SK-N-SH (cell line): ENCODE results near the gene PCBD2. TPM values are rescaled to one million over a fixed set of nuclear protein-coding genes. Genes with fewer than 3 reads are reported as not detected.

Experiments used
- CTCF ChIA-PET: fragments of 300-600, 350-600 bp; formaldehyde crosslinking; extraction: SDS; loops from one replicate; lab custom pipeline; 2021; lab: Yijun Ruan, JAX
- POLR2A ChIA-PET: fragments of 350-600 bp; sonication (Branson Sonifier 250); formaldehyde crosslinking; extraction: SDS; loops from one replicate; lab custom pipeline; 2020; ENCODE audit warnings: antibody characterized with exemption, inconsistent platforms; lab: Yijun Ruan, JAX
- DNase-seq: peaks from one replicate; pipeline ENCODE4 v3.0.0; 2012
- H2AFZ ChIP-seq: fragments of 200-600 bp; sonication (generic); 2 replicates; pipeline ENCODE4 v1.8.1; 2016; ENCODE audit warnings: antibody characterized with exemption, mild to moderate bottlenecking, low read depth
- H3F3A ChIP-seq: fragments of 200-600 bp; sonication (generic); replicated peaks from 2 replicates; pipeline ENCODE3; 2016; ENCODE audit warnings: antibody characterized with exemption, mild to moderate bottlenecking; ENCODE audit not compliant: insufficient read depth
- H3K27ac ChIP-seq, 2 experiments: fragments of 200-500 bp in 1 of 2; fragments of 200-600 bp in 1 of 2; sonication (Bioruptor generic) in 1 of 2; sonication (generic), shearing (Covaris generic) in 1 of 2; 2 replicates each; pipeline versions ENCODE4 v1.5.1 to v1.6.1; 2014 to 2016; ENCODE audit warnings: low read depth in 2 of 2, inconsistent platforms in 1 of 2, low read length in 1 of 2, mild to moderate bottlenecking in 1 of 2, mixed read lengths in 1 of 2
- H3K27me3 ChIP-seq: fragments of 200-600 bp; sonication (generic), shearing (Covaris generic); 2 replicates; pipeline ENCODE4 v1.6.1; 2016; ENCODE audit warnings: mixed run types; ENCODE audit not compliant: insufficient read depth
- H3K36me3 ChIP-seq, 2 experiments: fragments of 200-500 bp in 1 of 2; fragments of 200-600 bp in 1 of 2; sonication (Bioruptor generic) in 1 of 2; sonication (generic) in 1 of 2; replicated peaks in 1 of 2; 2 replicates each; pipeline versions ENCODE3 to v1.5.1; 2014 to 2016; ENCODE audit warnings: low read length in 1 of 2, mild to moderate bottlenecking in 1 of 2; ENCODE audit not compliant: insufficient read depth in 2 of 2, control insufficient read depth in 1 of 2
- H3K4me1 ChIP-seq, 2 experiments: fragments of 200-500 bp in 1 of 2; fragments of 200-600 bp in 1 of 2; sonication (Bioruptor generic) in 1 of 2; sonication (generic), shearing (Covaris generic) in 1 of 2; 2 replicates each; pipeline versions ENCODE4 v1.5.1 to v1.6.1; 2014 to 2016; ENCODE audit warnings: low read depth in 1 of 2, low read length in 1 of 2, mixed run types in 1 of 2; ENCODE audit not compliant: insufficient read depth in 2 of 2, control insufficient read depth in 1 of 2
- H3K4me2 ChIP-seq: fragments of 200-600 bp; sonication (generic), shearing (Covaris generic); 2 replicates; pipeline ENCODE4 v1.6.1; 2017; ENCODE audit warnings: mixed run types
- H3K4me3 ChIP-seq, 2 experiments: fragments of 200-500 bp in 1 of 2; fragments of 200-600 bp in 1 of 2; sonication (Bioruptor generic) in 1 of 2; sonication (generic), shearing (Covaris generic) in 1 of 2; 2 replicates each; pipeline versions ENCODE4 v1.5.1 to v1.8.1; 2014 to 2016; ENCODE audit warnings: low read depth in 2 of 2, inconsistent platforms in 1 of 2, low read length in 1 of 2, mild to moderate bottlenecking in 1 of 2, mixed read lengths in 1 of 2, moderate library complexity in 1 of 2
- H3K79me2 ChIP-seq: fragments of 200-600 bp; sonication (generic); 2 replicates; pipeline ENCODE4 v1.8.1; 2017; ENCODE audit warnings: mild to moderate bottlenecking; ENCODE audit not compliant: insufficient read depth
- H3K9ac ChIP-seq: fragments of 200-600 bp; sonication (generic); 2 replicates; pipeline ENCODE4 v1.6.1; 2017; ENCODE audit warnings: mixed run types
- H3K9me2 ChIP-seq: fragments of 200-600 bp; sonication (generic); 2 replicates; pipeline ENCODE4 v1.6.1; 2017; ENCODE audit warnings: mixed run types
- H3K9me3 ChIP-seq: fragments of 200-600 bp; sonication (generic); 2 replicates; pipeline ENCODE4 v1.6.1; 2017; ENCODE audit warnings: mixed run types, mild to moderate bottlenecking, moderate library complexity
- H4K20me1 ChIP-seq: fragments of 200-600 bp; sonication (generic); 2 replicates; pipeline ENCODE4 v1.6.1; 2017; ENCODE audit warnings: mild to moderate bottlenecking, mixed run types; ENCODE audit not compliant: insufficient read depth
- ELF1 ChIP-seq: IDR thresholded peaks from 2 replicates; pipeline ENCODE4 v1.4.0; 2012
- FOSL2 ChIP-seq: IDR thresholded peaks from 2 replicates; pipeline ENCODE4 v1.4.0; 2012; ENCODE audit warnings: low read depth, mild to moderate bottlenecking, moderate library complexity, borderline replicate concordance
- GABPA ChIP-seq: IDR thresholded peaks from 2 replicates; pipeline ENCODE4 v1.4.0; 2012; ENCODE audit warnings: low read depth, mild to moderate bottlenecking
- IRF3 ChIP-seq: fragments of 150-350 bp; IDR thresholded peaks from 2 replicates; pipeline ENCODE4 v1.6.1; 2016; ENCODE audit warnings: mild to moderate bottlenecking, low read depth, low read length
- JUND ChIP-seq: IDR thresholded peaks from 2 replicates; pipeline ENCODE4 v1.4.0; 2012
- NFIC ChIP-seq: IDR thresholded peaks from 2 replicates; pipeline ENCODE4 v1.4.0; 2012; ENCODE audit warnings: borderline replicate concordance
- RAD21 ChIP-seq: IDR thresholded peaks from 2 replicates; pipeline ENCODE4 v1.6.1; 2012; ENCODE audit warnings: mild to moderate bottlenecking, low read length
- RCOR1 ChIP-seq: fragments of 150-350 bp; IDR thresholded peaks from 2 replicates; pipeline ENCODE4 v1.6.1; 2017; ENCODE audit warnings: antibody characterized with exemption, low read length
- RFX5 ChIP-seq: IDR thresholded peaks from 2 replicates; pipeline ENCODE4 v1.6.1; 2012; ENCODE audit warnings: mild to moderate bottlenecking, improper control_type of control experiment, low read length
- RXRA ChIP-seq: IDR thresholded peaks from 2 replicates; pipeline ENCODE4 v1.4.0; 2012; ENCODE audit warnings: low read depth, mild to moderate bottlenecking, borderline replicate concordance
- SIN3A ChIP-seq: IDR thresholded peaks from 2 replicates; pipeline ENCODE4 v1.6.1; 2012; ENCODE audit warnings: low read depth, mild to moderate bottlenecking, low read length, moderate library complexity, borderline replicate concordance
- TCF12 ChIP-seq: IDR thresholded peaks from 2 replicates; pipeline ENCODE4 v1.4.0; 2012
- YY1 ChIP-seq: IDR thresholded peaks from 2 replicates; pipeline ENCODE4 v1.4.0; 2012; ENCODE audit warnings: low read depth, mild to moderate bottlenecking
- polyA plus RNA-seq, 3 experiments: library from polyadenylated mRNA; depleted of rRNA; stranded (reverse); fragments of >200 nt; gene quantifications; 2 replicates each; pipeline ENCODE4 v1.2.3, GENCODE V29; 2012
- TF ChIP-seq, protein P1 (sequence below): fragments of 200-600 bp; sonication (generic); IDR thresholded peaks from 2 replicates; pipeline ENCODE4 v1.6.1; 2017; ENCODE audit warnings: antibody characterized with exemption, mild to moderate bottlenecking, moderate library complexity
- TF ChIP-seq, protein P2 (sequence below): IDR thresholded peaks from 2 replicates; pipeline ENCODE4 v1.4.0; 2012; ENCODE audit warnings: low read depth
- TF ChIP-seq, protein P3 (sequence below): IDR thresholded peaks from 2 replicates; pipeline ENCODE4 v1.4.0; 2012; ENCODE audit warnings: low read depth, borderline replicate concordance
- TF ChIP-seq, protein P4 (sequence below): IDR thresholded peaks from 2 replicates; pipeline ENCODE4 v1.6.1; 2012; ENCODE audit warnings: mild to moderate bottlenecking, low read depth, low read length, moderate library complexity

The PCBD2 gene
- polyA plus RNA-seq, 1 of the 3 experiments (the other 2 are of a cell fraction) = 5.1 TPM

DNA sequence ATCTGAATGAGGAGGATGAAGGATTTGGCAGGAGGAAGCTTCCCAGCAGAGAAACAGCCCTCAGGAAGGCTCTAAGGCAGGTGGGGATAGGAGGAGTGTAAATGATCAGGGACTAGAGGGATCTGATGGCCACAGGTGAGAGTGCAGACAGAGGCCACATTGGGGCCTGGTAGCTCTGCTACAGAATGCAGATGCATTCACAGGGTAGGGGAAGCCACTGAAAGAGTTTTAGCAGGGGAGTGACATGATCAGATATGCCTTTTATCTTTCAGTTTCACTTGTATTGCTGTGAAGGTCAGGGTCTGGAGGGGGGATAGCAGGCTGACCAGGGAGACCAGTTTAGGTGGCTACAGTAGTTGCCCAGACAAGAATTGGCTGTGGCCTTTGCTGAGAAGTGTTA lies 27.8 kb upstream of the PCBD2 start:
- Histone ChIP-seq H3K27me3 (no peaks in the 10 kb centered on the region), H3F3A (peaks cover 14% of the 10 kb centered on the region), H3K9me2 (no peaks in the 10 kb centered on the region), H3K79me2 (peaks cover 58% of the 10 kb centered on the region), H3K4me3 (no peak overlapping the region), H3K9ac (no peak overlapping the region), H3K4me1 (peaks cover 9 to 22% of the 10 kb centered on the region in 2 experiments; a peak in 2 of 4 replicates), H3K9me3 (no peaks in the 10 kb centered on the region), H3K4me2 (no peak overlapping the region), H4K20me1 (no peaks in the 10 kb centered on the region; the same call in 1 of the 2 replicates), H3K36me3 (peaks cover 0 to 4% of the 10 kb centered on the region in 2 experiments), H2AFZ (no peak overlapping the region), H3K27ac (no peak overlapping the region)
- ChIA-PET CTCF (interaction anchor here (0.5 to 1.9 kb wide), 3 partner anchors 24 to 42 kb away, joined by 3 to 10 read pairs (median 4); partner anchors contain the start of gene PCBD2), POLR2A (no interaction called here)
- TF ChIP-seq RAD21 (no peak), IRF3 (no peak), NFIC (no peak), SIN3A (no peak), RCOR1 (no peak), JUND (no peak), FOSL2 (no peak), GABPA (no peak), RFX5 (no peak), ELF1 (no peak), YY1 (no peak), RXRA (no peak), TCF12 (no peak)
- TF ChIP-seq, protein P1, sequence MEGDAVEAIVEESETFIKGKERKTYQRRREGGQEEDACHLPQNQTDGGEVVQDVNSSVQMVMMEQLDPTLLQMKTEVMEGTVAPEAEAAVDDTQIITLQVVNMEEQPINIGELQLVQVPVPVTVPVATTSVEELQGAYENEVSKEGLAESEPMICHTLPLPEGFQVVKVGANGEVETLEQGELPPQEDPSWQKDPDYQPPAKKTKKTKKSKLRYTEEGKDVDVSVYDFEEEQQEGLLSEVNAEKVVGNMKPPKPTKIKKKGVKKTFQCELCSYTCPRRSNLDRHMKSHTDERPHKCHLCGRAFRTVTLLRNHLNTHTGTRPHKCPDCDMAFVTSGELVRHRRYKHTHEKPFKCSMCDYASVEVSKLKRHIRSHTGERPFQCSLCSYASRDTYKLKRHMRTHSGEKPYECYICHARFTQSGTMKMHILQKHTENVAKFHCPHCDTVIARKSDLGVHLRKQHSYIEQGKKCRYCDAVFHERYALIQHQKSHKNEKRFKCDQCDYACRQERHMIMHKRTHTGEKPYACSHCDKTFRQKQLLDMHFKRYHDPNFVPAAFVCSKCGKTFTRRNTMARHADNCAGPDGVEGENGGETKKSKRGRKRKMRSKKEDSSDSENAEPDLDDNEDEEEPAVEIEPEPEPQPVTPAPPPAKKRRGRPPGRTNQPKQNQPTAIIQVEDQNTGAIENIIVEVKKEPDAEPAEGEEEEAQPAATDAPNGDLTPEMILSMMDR = no peak
- TF ChIP-seq, protein P2, sequence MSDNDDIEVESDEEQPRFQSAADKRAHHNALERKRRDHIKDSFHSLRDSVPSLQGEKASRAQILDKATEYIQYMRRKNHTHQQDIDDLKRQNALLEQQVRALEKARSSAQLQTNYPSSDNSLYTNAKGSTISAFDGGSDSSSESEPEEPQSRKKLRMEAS = no peak
- TF ChIP-seq, protein P3, sequence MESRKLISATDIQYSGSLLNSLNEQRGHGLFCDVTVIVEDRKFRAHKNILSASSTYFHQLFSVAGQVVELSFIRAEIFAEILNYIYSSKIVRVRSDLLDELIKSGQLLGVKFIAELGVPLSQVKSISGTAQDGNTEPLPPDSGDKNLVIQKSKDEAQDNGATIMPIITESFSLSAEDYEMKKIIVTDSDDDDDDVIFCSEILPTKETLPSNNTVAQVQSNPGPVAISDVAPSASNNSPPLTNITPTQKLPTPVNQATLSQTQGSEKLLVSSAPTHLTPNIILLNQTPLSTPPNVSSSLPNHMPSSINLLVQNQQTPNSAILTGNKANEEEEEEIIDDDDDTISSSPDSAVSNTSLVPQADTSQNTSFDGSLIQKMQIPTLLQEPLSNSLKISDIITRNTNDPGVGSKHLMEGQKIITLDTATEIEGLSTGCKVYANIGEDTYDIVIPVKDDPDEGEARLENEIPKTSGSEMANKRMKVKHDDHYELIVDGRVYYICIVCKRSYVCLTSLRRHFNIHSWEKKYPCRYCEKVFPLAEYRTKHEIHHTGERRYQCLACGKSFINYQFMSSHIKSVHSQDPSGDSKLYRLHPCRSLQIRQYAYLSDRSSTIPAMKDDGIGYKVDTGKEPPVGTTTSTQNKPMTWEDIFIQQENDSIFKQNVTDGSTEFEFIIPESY = no peak
- TF ChIP-seq, protein P4, sequence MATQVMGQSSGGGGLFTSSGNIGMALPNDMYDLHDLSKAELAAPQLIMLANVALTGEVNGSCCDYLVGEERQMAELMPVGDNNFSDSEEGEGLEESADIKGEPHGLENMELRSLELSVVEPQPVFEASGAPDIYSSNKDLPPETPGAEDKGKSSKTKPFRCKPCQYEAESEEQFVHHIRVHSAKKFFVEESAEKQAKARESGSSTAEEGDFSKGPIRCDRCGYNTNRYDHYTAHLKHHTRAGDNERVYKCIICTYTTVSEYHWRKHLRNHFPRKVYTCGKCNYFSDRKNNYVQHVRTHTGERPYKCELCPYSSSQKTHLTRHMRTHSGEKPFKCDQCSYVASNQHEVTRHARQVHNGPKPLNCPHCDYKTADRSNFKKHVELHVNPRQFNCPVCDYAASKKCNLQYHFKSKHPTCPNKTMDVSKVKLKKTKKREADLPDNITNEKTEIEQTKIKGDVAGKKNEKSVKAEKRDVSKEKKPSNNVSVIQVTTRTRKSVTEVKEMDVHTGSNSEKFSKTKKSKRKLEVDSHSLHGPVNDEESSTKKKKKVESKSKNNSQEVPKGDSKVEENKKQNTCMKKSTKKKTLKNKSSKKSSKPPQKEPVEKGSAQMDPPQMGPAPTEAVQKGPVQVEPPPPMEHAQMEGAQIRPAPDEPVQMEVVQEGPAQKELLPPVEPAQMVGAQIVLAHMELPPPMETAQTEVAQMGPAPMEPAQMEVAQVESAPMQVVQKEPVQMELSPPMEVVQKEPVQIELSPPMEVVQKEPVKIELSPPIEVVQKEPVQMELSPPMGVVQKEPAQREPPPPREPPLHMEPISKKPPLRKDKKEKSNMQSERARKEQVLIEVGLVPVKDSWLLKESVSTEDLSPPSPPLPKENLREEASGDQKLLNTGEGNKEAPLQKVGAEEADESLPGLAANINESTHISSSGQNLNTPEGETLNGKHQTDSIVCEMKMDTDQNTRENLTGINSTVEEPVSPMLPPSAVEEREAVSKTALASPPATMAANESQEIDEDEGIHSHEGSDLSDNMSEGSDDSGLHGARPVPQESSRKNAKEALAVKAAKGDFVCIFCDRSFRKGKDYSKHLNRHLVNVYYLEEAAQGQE = no peak
- peak; percentile 31 for DNase-seq
